GM12878 (cell line): ENCODE data around the gene BPNT1. TPM values are rescaled to one million over a fixed set of nuclear protein-coding genes. Genes with fewer than 3 reads are reported as not detected.

Source experiments
- ATAC-seq: fragments of 200-7000 bp; cut with Tn5 transposase; 3 replicates; pipeline ENCODE4 v1.9.1; 2020; ENCODE audit warnings: mild to moderate bottlenecking, moderate library complexity
- BruUV-seq: library from RNA; stranded (reverse); fragments of 400-500 nt; replicated peaks from 2 replicates; lab custom pipeline; 2021; lab: Mats Ljungman, UMichigan
- CTCF ChIA-PET: fragments of 300-600 bp; sonication (Branson Sonifier 250); formaldehyde crosslinking; extraction: SDS; loops from one replicate; lab custom pipeline; 2021; ENCODE audit warnings: inconsistent platforms; lab: Yijun Ruan, JAX
- POLR2A ChIA-PET: fragments of 350-600 bp; formaldehyde crosslinking; extraction: SDS; loops from one replicate; lab custom pipeline; 2021; ENCODE audit warnings: inconsistent platforms; lab: Charles Lee
- RAD21 ChIA-PET: fragments of 300-600 bp; sonication (Branson Sonifier 250); formaldehyde crosslinking; loops from one replicate; lab custom pipeline; 2023; ENCODE audit warnings: antibody characterized with exemption; ENCODE audit not compliant: unreplicated experiment; lab: Charles Lee
- SMC1A ChIA-PET: fragments of 300-600 bp; sonication (Branson Sonifier 250); formaldehyde crosslinking; loops from one replicate; lab custom pipeline; 2023; ENCODE audit not compliant: unreplicated experiment, uncharacterized antibody; lab: Charles Lee
- DNase-seq: peaks from one replicate; pipeline ENCODE4 v3.0.0-alpha.2; 2011; ENCODE audit warnings: low read depth, low spot score
- FAIRE-seq: peaks from 3 replicates; lab custom pipeline; 2011; peaks lifted over from hg19 to GRCh38; lab: Jason Lieb, UNC
- H2AFZ ChIP-seq: 2 replicates; pipeline ENCODE4 v1.6.0; 2011; ENCODE audit warnings: low read depth, low read length, control low read depth; ENCODE audit not compliant: control insufficient read depth
- H3K27ac ChIP-seq: 2 replicates; pipeline ENCODE4 v1.5.1; 2011; ENCODE audit warnings: control low read depth; ENCODE audit not compliant: control insufficient read depth, insufficient read depth
- H3K27me3 ChIP-seq, 2 experiments: replicated peaks in 1 of 2; 2 replicates each; pipeline versions ENCODE4 v1.6.0 to v1.6.1; 2011; ENCODE audit warnings: low read length in 1 of 2; ENCODE audit not compliant: control insufficient read depth in 2 of 2, insufficient read depth in 2 of 2
- H3K36me3 ChIP-seq, 2 experiments: 2 replicates each; pipeline ENCODE4 v1.5.1; 2011; ENCODE audit warnings: low read length in 1 of 2; ENCODE audit not compliant: control insufficient read depth in 2 of 2, insufficient read depth in 2 of 2
- H3K4me1 ChIP-seq: 2 replicates; pipeline ENCODE4 v1.6.1; 2011; ENCODE audit warnings: mild to moderate bottlenecking, low read length, moderate library complexity, mixed read lengths; ENCODE audit not compliant: control insufficient read depth, insufficient read depth
- H3K4me2 ChIP-seq: 2 replicates; pipeline ENCODE4 v1.6.0; 2011; ENCODE audit warnings: control low read depth; ENCODE audit not compliant: control insufficient read depth, insufficient read depth
- H3K4me3 ChIP-seq: fragments of 200-600 bp; sonication (generic); 2 replicates; pipeline ENCODE4 v1.5.1; 2016
- H3K79me2 ChIP-seq: 2 replicates; pipeline ENCODE4 v1.6.0; 2011; ENCODE audit warnings: low read length; ENCODE audit not compliant: control insufficient read depth, insufficient read depth
- H3K9ac ChIP-seq: 2 replicates; pipeline ENCODE4 v1.8.0; 2011; ENCODE audit warnings: low read length, control low read depth, mixed read lengths; ENCODE audit not compliant: control insufficient read depth, insufficient read depth
- H3K9me3 ChIP-seq: replicated peaks from 3 replicates; pipeline ENCODE4 v1.5.1; 2011; ENCODE audit warnings: mild to moderate bottlenecking, low read length; ENCODE audit not compliant: control insufficient read depth, insufficient read depth
- H4K20me1 ChIP-seq: 2 replicates; pipeline ENCODE4 v1.6.0; 2011; ENCODE audit not compliant: control insufficient read depth, insufficient read depth
- ATF2 ChIP-seq: IDR thresholded peaks from 2 replicates; pipeline ENCODE4 v1.6.1; 2012; ENCODE audit warnings: low read length, inconsistent platforms
- BHLHE40 ChIP-seq, 2 experiments: fragments of 450-650 bp in 1 of 2; IDR thresholded peaks; 2 replicates each; pipeline ENCODE4 v1.6.1; 2011 to 2017; ENCODE audit warnings: low read depth in 2 of 2, borderline replicate concordance in 1 of 2, improper control_type of control experiment in 1 of 2, low read length in 1 of 2, mild to moderate bottlenecking in 1 of 2
- DPF2 ChIP-seq: fragments of 450-650 bp; IDR thresholded peaks from 2 replicates; pipeline ENCODE4 v1.6.1; 2017; ENCODE audit warnings: mild to moderate bottlenecking
- EED ChIP-seq: sonication (generic); IDR thresholded peaks from 2 replicates; pipeline ENCODE4 v1.6.1; 2016; ENCODE audit warnings: antibody characterized with exemption, low read depth
- EP300 ChIP-seq, 2 experiments: fragments of 150-350 bp in 1 of 2; IDR thresholded peaks; 2 replicates each; pipeline ENCODE4 v1.6.1; 2011 to 2012; ENCODE audit warnings: low read depth in 2 of 2, low read length in 2 of 2, borderline replicate concordance in 1 of 2, improper control_type of control experiment in 1 of 2, inconsistent platforms in 1 of 2; ENCODE audit not compliant: control insufficient read depth in 1 of 2
- HDAC6 ChIP-seq: fragments of 200-600 bp; sonication (generic); IDR thresholded peaks from one replicate; pipeline ENCODE4 v1.8.0; 2017; ENCODE audit warnings: antibody characterized with exemption; ENCODE audit not compliant: unreplicated experiment
- KDM1A ChIP-seq: fragments of 200-600 bp; sonication (generic); IDR thresholded peaks from 2 replicates; pipeline ENCODE4 v1.6.1; 2016; ENCODE audit warnings: borderline replicate concordance
- MEF2B ChIP-seq: fragments of 450-650 bp; IDR thresholded peaks from 2 replicates; pipeline ENCODE4 v1.6.1; 2018; ENCODE audit warnings: mild to moderate bottlenecking, moderate library complexity; ENCODE audit not compliant: partially characterized antibody, poor library complexity, severe bottlenecking
- RB1 ChIP-seq: fragments of 450-650 bp; formaldehyde crosslinking; IDR thresholded peaks from 2 replicates; pipeline ENCODE4 v1.6.1; 2017; ENCODE audit warnings: mild to moderate bottlenecking, borderline replicate concordance
- RUNX3 ChIP-seq: IDR thresholded peaks from 2 replicates; pipeline ENCODE4 v1.6.1; 2012; ENCODE audit warnings: low read length, inconsistent platforms
- SIN3A ChIP-seq: IDR thresholded peaks from 2 replicates; pipeline ENCODE4 v1.6.1; 2012; ENCODE audit warnings: low read depth, low read length, improper control_type of control experiment
- SP1 ChIP-seq: IDR thresholded peaks from one replicate; pipeline ENCODE4 v1.6.1; 2011; ENCODE audit warnings: low read depth, low read length
- STAT3 ChIP-seq: IDR thresholded peaks from 2 replicates; pipeline ENCODE4 v1.6.1; 2011; ENCODE audit warnings: low read depth, low read length, improper control_type of control experiment
- ZNF207 ChIP-seq: fragments of 450-650 bp; IDR thresholded peaks from 2 replicates; pipeline ENCODE4 v1.6.1; 2014; ENCODE audit warnings: antibody characterized with exemption, mild to moderate bottlenecking, borderline replicate concordance
- WGBS: methylation state at CpG from one replicate; pipeline ENCODE4 v1.1.6; 2016; ENCODE audit warnings: low lambda C conversion rate; ENCODE audit not compliant: insufficient replicate concordance, insufficient coverage; ENCODE audit errors: missing lambda C conversion rate; 5-methylcytosine and 5-hydroxymethylcytosine counted together
- in situ Hi-C: fragments of 300-500 bp; cut with MboI; formaldehyde crosslinking; loops from 9 replicates; pipeline ENCODE4 v1.14.3; 2018; ENCODE audit warnings: mixed read lengths
- intact Hi-C: fragments of 100-400 bp; cut with micrococcal nuclease; formaldehyde crosslinking; loops from one replicate; pipeline ENCODE4 v1.14.2; 2022; ENCODE audit not compliant: unreplicated experiment
- polyA plus RNA-seq, 11 experiments: library from polyadenylated mRNA; depleted of rRNA in 4 of 11; unstranded in 6 of 11; stranded (reverse) in 5 of 11; fragments of >200 nt; fragmentation: Nextera tagmentation in 4 of 11; fragmentation: Illumina TruSeq in 1 of 11; extraction: Ambion mirVana in 4 of 11; extraction: Trizol in 1 of 11; gene quantifications; 1 replicate in 1 of 11; 2 replicates in 10 of 11; pipeline versions ENCODE4 v1.2.1 to v1.2.3, GENCODE V29; 2011 to 2016; ENCODE audit warnings: inconsistent platforms in 2 of 11, missing spikeins in 2 of 11, low read depth in 1 of 11
- total RNA-seq, 4 experiments: library from RNA; depleted of rRNA in 3 of 4; stranded (reverse); fragments of >200 nt in 3 of 4; fragmentation: Illumina TruSeq in 1 of 4; extraction: Trizol in 1 of 4; gene quantifications; 2 replicates each; pipeline versions ENCODE4 v1.2.1 to v1.2.3, GENCODE V29; 2013 to 2021
- TF ChIP-seq, protein P1 (sequence below): IDR thresholded peaks from 2 replicates; pipeline ENCODE4 v1.6.1; 2012; ENCODE audit warnings: low read depth, low read length, improper control_type of control experiment

BPNT1 gene
- total and polyA plus RNA-seq, 10 of the 15 experiments (the other 5 are each of a cell fraction or from before 2014, with no cell fraction given), result 35.5 to 78.4 (median 45.4) TPM

GRCh38 chr1:220046052-220046930 is 43.3 kb downstream of the BPNT1 start, which contains the start of gene EPRS1 (continued):
- TF ChIP-seq RB1, result 0 out of 2 replicates have a peak, but pooled peaks have one; percentile 20
- TF ChIP-seq, protein P1, sequence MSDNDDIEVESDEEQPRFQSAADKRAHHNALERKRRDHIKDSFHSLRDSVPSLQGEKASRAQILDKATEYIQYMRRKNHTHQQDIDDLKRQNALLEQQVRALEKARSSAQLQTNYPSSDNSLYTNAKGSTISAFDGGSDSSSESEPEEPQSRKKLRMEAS, result peak; percentile 76
- TF ChIP-seq MEF2B, result no peak
- TF ChIP-seq SP1, result peak; percentile 36
- TF ChIP-seq DPF2, result peak; percentile 59; the same call in 1 of the 2 replicates
- no peak for TF ChIP-seq EP300 (IDR thresholded peaks at IDR 0.05; ENCODE audit: borderline replicate concordance in 1 of 2, control insufficient read depth in 1 of 2, low read depth in 2 of 2, low read length in 2 of 2)
- TF ChIP-seq HDAC6, result no peak
- TF ChIP-seq EED, result no peak
- no peak for TF ChIP-seq KDM1A

DNA sequence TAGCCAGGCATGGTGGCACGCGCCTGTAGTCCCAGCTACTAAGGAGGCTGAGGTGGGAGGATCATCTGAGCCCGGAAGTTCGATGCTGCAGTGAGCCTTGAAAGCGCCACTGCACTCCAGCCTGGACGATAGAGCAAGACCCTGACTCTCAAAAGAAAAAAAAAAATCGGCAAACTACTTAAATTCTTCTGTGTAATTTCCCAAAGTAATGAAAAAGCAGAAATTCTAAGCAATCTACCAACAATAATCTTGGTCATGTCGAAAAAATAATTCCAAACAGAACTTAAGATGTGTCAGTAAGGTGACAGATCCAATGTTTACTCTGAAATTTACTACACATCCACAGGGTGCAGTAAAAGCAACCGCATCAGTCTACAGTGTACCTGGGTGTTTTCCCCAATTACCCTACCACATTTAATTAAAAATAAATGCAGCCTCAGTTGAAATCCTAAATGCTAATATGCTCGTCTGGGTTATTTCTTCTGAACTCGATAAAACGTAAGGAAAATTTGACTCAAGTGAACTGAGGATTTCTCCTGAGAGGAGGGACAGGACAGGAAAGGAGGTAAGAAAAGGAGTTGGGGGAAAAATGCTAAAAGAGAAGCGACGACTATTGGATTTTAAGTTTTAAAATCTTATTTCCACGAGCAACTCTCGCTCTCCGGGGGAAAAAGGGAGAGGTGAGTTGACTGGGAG is 44.1 kb downstream of the BPNT1 start:
- ATAC-seq (peak; percentile 50), FAIRE-seq (no peak), DNase-seq (no peak)
- Histone ChIP-seq H3K79me2 (peaks cover 50% of the 10 kb centered on the region), H4K20me1 (no peaks in the 10 kb centered on the region), H3K4me3 (peak overlapping the region; percentile 79), H2AFZ (peak overlapping the region; percentile 97), H3K4me1 (peaks cover 5% of the 10 kb centered on the region; the same call in 1 of the 2 replicates), H3K9ac (peak overlapping the region; percentile 91), H3K9me3 (no peaks in the 10 kb centered on the region), H3K4me2 (peak overlapping the region; percentile 72), H3K27ac (peak overlapping the region; percentile 81), H3K36me3 (peaks cover 0 to 5% of the 10 kb centered on the region in 2 experiments; a peak in 1 of 4 replicates), H3K27me3 (no peaks in the 10 kb centered on the region)
- ChIA-PET CTCF (no interaction called here), POLR2A (interaction anchor here (0.6 kb wide), 2 partner anchors 9 to 45 kb away, joined by 3 to 5 read pairs; partner anchors contain the start of gene BPNT1), SMC1A (no interaction called here), RAD21 (no interaction called here)
- intact Hi-C loops (loop anchor here (1.0 kb wide), 1 partner anchor 41 kb away; no protein-coding TSS in a partner anchor), in situ Hi-C loops (no loop called here)
- TF ChIP-seq BHLHE40 (IDR thresholded peaks at IDR 0.05; ENCODE audit: borderline replicate concordance in 1 of 2, low read depth in 2 of 2, low read length in 1 of 2) (no peak), SIN3A (no peak), STAT3 (no peak), ZNF207 (no peak), ATF2 (0 out of 2 replicates have a peak, but pooled peaks have one; percentile 24), RUNX3 (peak; percentile 29)
- BruUV-seq, result no TSS peak
- 5% methylated on average over 17 of the region's 17 CpGs for WGBS
